Trophoblast cell (in vitro differentiated cells and primary cell): ENCODE measurements around the gene HGFAC.

Experiments
- DNase-seq, 2 donors: peaks; one replicate each; pipeline ENCODE4 v3.0.0-alpha.2; 2016
- H2AFZ ChIP-seq: 2 replicates; pipeline ENCODE4 v1.6.1; 2013; ENCODE audit warnings: low read length, moderate library complexity, mild to moderate bottlenecking; ENCODE audit not compliant: insufficient read depth, poor library complexity
- H2AK5ac ChIP-seq: 2 replicates; pipeline ENCODE4 v1.6.1; 2013; ENCODE audit warnings: mild to moderate bottlenecking, low read length
- H2BK120ac ChIP-seq: 2 replicates; pipeline ENCODE4 v1.6.1; 2013; ENCODE audit warnings: low read length, mild to moderate bottlenecking, moderate library complexity; ENCODE audit not compliant: insufficient read depth, poor library complexity
- H2BK12ac ChIP-seq: 2 replicates; pipeline ENCODE4 v1.6.1; 2013; ENCODE audit warnings: mild to moderate bottlenecking, low read length, moderate library complexity
- H2BK5ac ChIP-seq: 2 replicates; pipeline ENCODE4 v1.6.1; 2013; ENCODE audit warnings: low read length, low read depth, moderate library complexity, mild to moderate bottlenecking; ENCODE audit not compliant: poor library complexity
- H3K14ac ChIP-seq: 2 replicates; pipeline ENCODE4 v1.6.1; 2013; ENCODE audit warnings: mild to moderate bottlenecking, low read length
- H3K18ac ChIP-seq: 2 replicates; pipeline ENCODE4 v1.6.1; 2013; ENCODE audit warnings: mild to moderate bottlenecking, low read length
- H3K23ac ChIP-seq: 2 replicates; pipeline ENCODE4 v1.6.1; 2013; ENCODE audit warnings: low read length
- H3K27ac ChIP-seq: 2 replicates; pipeline ENCODE4 v1.5.1; 2013; ENCODE audit warnings: low read depth, mild to moderate bottlenecking, inconsistent platforms, low read length, moderate library complexity
- H3K27me3 ChIP-seq: 2 replicates; pipeline ENCODE4 v1.6.1; 2013; ENCODE audit warnings: inconsistent platforms, mild to moderate bottlenecking, low read length, moderate library complexity; ENCODE audit not compliant: insufficient read depth
- H3K36me3 ChIP-seq, 2 experiments: 1 replicate in 1 of 2; 2 replicates in 1 of 2; pipeline ENCODE4 v1.6.1; 2013; ENCODE audit warnings: low read length in 2 of 2, mild to moderate bottlenecking in 2 of 2, moderate library complexity in 1 of 2; ENCODE audit not compliant: insufficient read depth in 2 of 2, control insufficient read depth in 1 of 2
- H3K4ac ChIP-seq: 2 replicates; pipeline ENCODE4 v1.6.1; 2013; ENCODE audit warnings: low read depth, mild to moderate bottlenecking, low read length, moderate library complexity
- H3K4me1 ChIP-seq, 2 experiments: 1 replicate in 1 of 2; 2 replicates in 1 of 2; pipeline ENCODE4 v1.6.1; 2013; ENCODE audit warnings: low read length in 2 of 2, mild to moderate bottlenecking in 2 of 2, moderate library complexity in 1 of 2; ENCODE audit not compliant: insufficient read depth in 2 of 2, control insufficient read depth in 1 of 2
- H3K4me2 ChIP-seq: 2 replicates; pipeline ENCODE4 v1.6.1; 2013; ENCODE audit warnings: inconsistent platforms, mild to moderate bottlenecking, low read length, moderate library complexity
- H3K4me3 ChIP-seq: 2 replicates; pipeline ENCODE4 v1.5.1; 2013; ENCODE audit warnings: mild to moderate bottlenecking, low read depth, low read length, inconsistent platforms
- H3K79me1 ChIP-seq: one replicate; pipeline ENCODE4 v1.6.1; 2013; ENCODE audit warnings: low read length
- H3K79me2 ChIP-seq: 2 replicates; pipeline ENCODE4 v1.6.1; 2013; ENCODE audit warnings: low read length, mild to moderate bottlenecking; ENCODE audit not compliant: control insufficient read depth, insufficient read depth, poor library complexity
- H3K9ac ChIP-seq: 2 replicates; pipeline ENCODE4 v1.6.1; 2013; ENCODE audit warnings: mild to moderate bottlenecking, low read length
- H3K9me3 ChIP-seq: 2 replicates; pipeline ENCODE4 v1.6.1; 2013; ENCODE audit warnings: low read depth, mild to moderate bottlenecking, control low read depth, inconsistent platforms, low read length; ENCODE audit not compliant: insufficient read depth
- H4K12ac ChIP-seq: 2 replicates; pipeline ENCODE4 v1.6.1; 2013; ENCODE audit warnings: low read depth, mild to moderate bottlenecking, low read length, moderate library complexity
- H4K8ac ChIP-seq: 2 replicates; pipeline ENCODE4 v1.6.1; 2013; ENCODE audit warnings: low read depth, mild to moderate bottlenecking, low read length, moderate library complexity
- H4K91ac ChIP-seq: one replicate; pipeline ENCODE4 v1.6.1; 2013; ENCODE audit warnings: low read depth, mild to moderate bottlenecking, low read length, moderate library complexity
- WGBS: extraction: QIAGEN DNeasy Blood & Tissue Kit; methylation state at CpG from one replicate; pipeline ENCODE4 v1.1.7; 2013; ENCODE audit warnings: missing lambda C conversion rate; ENCODE audit not compliant: insufficient read length, insufficient coverage; ENCODE audit errors: extremely low coverage; 5-methylcytosine and 5-hydroxymethylcytosine counted together

Gene HGFAC

GRCh38 chr4:3493720-3494461, 52.1 kb downstream of the HGFAC start:
- no peak overlapping the region for H3K4me2 ChIP-seq
- no peak overlapping the region for H4K91ac ChIP-seq
- no CpG with 5 or more reads among the region's 20 CpGs for WGBS

GRCh38 chr4:3494462-3494871, 52.7 kb downstream of the HGFAC start:
- no peaks in the 10 kb centered on the region for H3K9me3 ChIP-seq
- no peak overlapping the region for H3K9ac ChIP-seq
- H3K79me1 ChIP-seq = no peaks in the 10 kb centered on the region
- no peak overlapping the region for H4K12ac ChIP-seq
- no peak overlapping the region for H2AFZ ChIP-seq
- H2BK120ac ChIP-seq = no peak overlapping the region
- no peak overlapping the region for H3K23ac ChIP-seq
- H3K14ac ChIP-seq = no peak overlapping the region
- no peak overlapping the region for H2BK5ac ChIP-seq
- no peak overlapping the region for H2AK5ac ChIP-seq
- DNase-seq = no peak
- no CpG with 5 or more reads among the region's 15 CpGs for WGBS
- H3K4me1 ChIP-seq = no peaks in the 10 kb centered on the region
- no peak overlapping the region for H3K4ac ChIP-seq
- no peak overlapping the region for H3K4me2 ChIP-seq
- H2BK12ac ChIP-seq = no peak overlapping the region
- no peak overlapping the region for H3K27ac ChIP-seq
- H3K36me3 ChIP-seq = peaks cover 0 to 2% of the 10 kb centered on the region in 2 experiments
- H3K18ac ChIP-seq = no peak overlapping the region
- H3K79me2 ChIP-seq = no peaks in the 10 kb centered on the region
- H4K8ac ChIP-seq = no peak overlapping the region
- H3K27me3 ChIP-seq = no peaks in the 10 kb centered on the region
- no peak overlapping the region for H4K91ac ChIP-seq
- no peak overlapping the region for H3K4me3 ChIP-seq

More at GRCh38 chr4:3493720-3494461, 52.1 kb downstream of the HGFAC start:
- no peak overlapping the region for H4K12ac ChIP-seq
- H2BK5ac ChIP-seq = no peak overlapping the region
- H3K36me3 ChIP-seq = peaks cover 0 to 2% of the 10 kb centered on the region in 2 experiments
- no peak overlapping the region for H4K8ac ChIP-seq
- H2AFZ ChIP-seq = no peak overlapping the region
- H3K18ac ChIP-seq = no peak overlapping the region
- no peak overlapping the region for H2BK12ac ChIP-seq
- no peak overlapping the region for H3K4me3 ChIP-seq
- H3K4ac ChIP-seq = no peak overlapping the region
- no peak overlapping the region for H2BK120ac ChIP-seq
- H3K9me3 ChIP-seq = no peaks in the 10 kb centered on the region
- H3K23ac ChIP-seq = no peak overlapping the region
- H3K4me1 ChIP-seq = no peaks in the 10 kb centered on the region
- no peak for DNase-seq
- no peak overlapping the region for H3K14ac ChIP-seq
- H3K27me3 ChIP-seq = no peaks in the 10 kb centered on the region
- H3K79me1 ChIP-seq = no peaks in the 10 kb centered on the region
- H3K79me2 ChIP-seq = no peaks in the 10 kb centered on the region
- H3K9ac ChIP-seq = no peak overlapping the region
- H2AK5ac ChIP-seq = no peak overlapping the region
- no peak overlapping the region for H3K27ac ChIP-seq

GRCh38 chr4:3495204-3495975, 53.6 kb downstream of the HGFAC start:
- H2BK5ac ChIP-seq = no peak overlapping the region
- no CpG with 5 or more reads among the region's 28 CpGs for WGBS
- H3K27me3 ChIP-seq = no peaks in the 10 kb centered on the region
- no peak overlapping the region for H3K14ac ChIP-seq
- no peak overlapping the region for H2BK120ac ChIP-seq
- H3K36me3 ChIP-seq = peaks cover 0 to 2% of the 10 kb centered on the region in 2 experiments
- no peaks in the 10 kb centered on the region for H3K79me2 ChIP-seq
- no peak overlapping the region for H4K8ac ChIP-seq
- no peak overlapping the region for H3K9ac ChIP-seq
- no peak overlapping the region for H3K27ac ChIP-seq
- no peak overlapping the region for H3K4me2 ChIP-seq
- H4K91ac ChIP-seq = no peak overlapping the region
- no peak overlapping the region for H3K4me3 ChIP-seq
- H2AK5ac ChIP-seq = no peak overlapping the region
- no peaks in the 10 kb centered on the region for H3K9me3 ChIP-seq
- no peak overlapping the region for H2BK12ac ChIP-seq
- no peak overlapping the region for H3K4ac ChIP-seq
- H3K4me1 ChIP-seq = no peaks in the 10 kb centered on the region
- no peak for DNase-seq
- no peak overlapping the region for H4K12ac ChIP-seq
- H3K79me1 ChIP-seq = no peaks in the 10 kb centered on the region
- no peak overlapping the region for H3K18ac ChIP-seq
- H3K23ac ChIP-seq = no peak overlapping the region
- H2AFZ ChIP-seq = no peak overlapping the region

- no peak overlapping the region for H4K8ac ChIP-seq
- no peak overlapping the region for H2BK12ac ChIP-seq
- H3K27me3 ChIP-seq = no peaks in the 10 kb centered on the region
- no peak overlapping the region for H4K91ac ChIP-seq
- H2BK120ac ChIP-seq = no peak overlapping the region
- no peak overlapping the region for H3K27ac ChIP-seq
- H3K14ac ChIP-seq = no peak overlapping the region
- H2BK5ac ChIP-seq = no peak overlapping the region
- H3K79me2 ChIP-seq = no peaks in the 10 kb centered on the region
- no peak overlapping the region for H3K9ac ChIP-seq
- no peaks in the 10 kb centered on the region for H3K4me1 ChIP-seq
- no peak overlapping the region for H3K4me3 ChIP-seq
- H3K79me1 ChIP-seq = no peaks in the 10 kb centered on the region
- H3K23ac ChIP-seq = no peak overlapping the region
- WGBS = no CpG with 5 or more reads among the region's 14 CpGs
- no peak overlapping the region for H2AK5ac ChIP-seq
- H2AFZ ChIP-seq = no peak overlapping the region
- peaks cover 1 to 4% of the 10 kb centered on the region in 2 experiments for H3K36me3 ChIP-seq
- H3K18ac ChIP-seq = no peak overlapping the region
- DNase-seq = no peak
- H3K9me3 ChIP-seq = no peaks in the 10 kb centered on the region
- H3K4me2 ChIP-seq = no peak overlapping the region
- H4K12ac ChIP-seq = no peak overlapping the region
- H3K4ac ChIP-seq = no peak overlapping the region
Observed at GRCh38 chr4:3496021-3496420, 54.3 kb downstream of the HGFAC start.
